HepG2 (cell line): ENCODE measurements around the gene GBGT1. TPM values are rescaled to one million over a fixed set of nuclear protein-coding genes. Genes with fewer than 3 reads are reported as not detected.
"Not testable (repeated sequence)": the region's sequence is repeated elsewhere in the genome, so short reads cannot be mapped to it uniquely, and the experiment has no call there.

Experiments
- ATAC-seq: fragments of 200-7000 bp; cut with Tn5 transposase; 3 replicates; pipeline ENCODE4 v1.9.1; 2020; ENCODE audit warnings: mild to moderate bottlenecking, moderate library complexity
- BruUV-seq: library from RNA; stranded (reverse); fragments of 400-500 nt; replicated peaks from 2 replicates; lab custom pipeline; 2021; lab: Mats Ljungman, UMichigan
- CTCF ChIA-PET: fragments of 300-600 bp; formaldehyde crosslinking; extraction: SDS; loops from one replicate; lab custom pipeline; 2021; ENCODE audit warnings: low total read pairs, inconsistent platforms, low intra/inter-chr PET ratio; lab: Yijun Ruan, JAX
- POLR2A ChIA-PET: fragments of 350-600 bp; sonication (Branson Sonifier 250); formaldehyde crosslinking; loops from one replicate; lab custom pipeline; 2020; ENCODE audit warnings: antibody characterized with exemption, inconsistent platforms; lab: Yijun Ruan, JAX
- DNase-seq: peaks from one replicate; pipeline ENCODE4 v3.0.0-alpha.2; 2015; ENCODE audit warnings: low spot score
- FAIRE-seq: peaks from 3 replicates; lab custom pipeline; 2011; peaks lifted over from hg19 to GRCh38; lab: Jason Lieb, UNC
- H2AFZ ChIP-seq: one replicate; pipeline ENCODE4 v1.6.1; 2011; ENCODE audit warnings: low read length, inconsistent platforms
- H3K27ac ChIP-seq: fragments of 300-600 bp; 3 replicates; pipeline ENCODE4 v1.8.0; 2011; ENCODE audit warnings: mixed run types, mild to moderate bottlenecking, mixed read lengths, low read length, inconsistent platforms; ENCODE audit not compliant: insufficient read depth; ENCODE audit errors: extremely low read length
- H3K27me3 ChIP-seq, 2 experiments: fragments of 200-600 bp in 1 of 2; 2 replicates in 1 of 2; 3 replicates in 1 of 2; pipeline versions ENCODE4 v1.6.0 to v1.8.0; 2011; ENCODE audit warnings: low read length in 2 of 2, mild to moderate bottlenecking in 2 of 2, moderate library complexity in 2 of 2, inconsistent platforms in 1 of 2; ENCODE audit not compliant: insufficient read depth in 2 of 2, control insufficient read depth in 1 of 2
- H3K36me3 ChIP-seq, 2 experiments: fragments of 200-600 bp in 1 of 2; replicated peaks in 1 of 2; 2 replicates in 1 of 2; 3 replicates in 1 of 2; pipeline versions ENCODE4 v1.5.1 to v1.8.0; 2011; ENCODE audit warnings: low read length in 2 of 2, inconsistent platforms in 1 of 2; ENCODE audit not compliant: insufficient read depth in 2 of 2, control insufficient read depth in 1 of 2
- H3K4me1 ChIP-seq: 2 replicates; pipeline ENCODE4 v1.5.1; 2012; ENCODE audit warnings: low read length, inconsistent platforms; ENCODE audit not compliant: insufficient read depth
- H3K4me2 ChIP-seq: 2 replicates; pipeline ENCODE4 v1.6.0; 2011; ENCODE audit warnings: low read depth, low read length, inconsistent platforms
- H3K4me3 ChIP-seq, 3 experiments: fragments of 200-600 bp in 1 of 3; sonication (generic), shearing (Covaris generic) in 1 of 3; replicated peaks in 1 of 3; 2 replicates each; pipeline ENCODE4 v1.5.1; 2011 to 2016; ENCODE audit warnings: low read length in 3 of 3, inconsistent platforms in 2 of 3, low read depth in 2 of 3, mild to moderate bottlenecking in 2 of 3, control low read depth in 1 of 3, mixed read lengths in 1 of 3; ENCODE audit not compliant: insufficient read depth in 1 of 3
- H3K79me2 ChIP-seq: one replicate; pipeline ENCODE4 v1.6.1; 2011; ENCODE audit warnings: low read length, inconsistent platforms; ENCODE audit not compliant: insufficient read depth
- H3K9ac ChIP-seq: 2 replicates; pipeline ENCODE4 v1.6.0; 2011; ENCODE audit warnings: mild to moderate bottlenecking, low read depth, low read length, inconsistent platforms; ENCODE audit not compliant: insufficient read depth
- H3K9me3 ChIP-seq: 2 replicates; pipeline ENCODE4 v1.5.1; 2012; ENCODE audit warnings: mild to moderate bottlenecking, low read length
- H4K20me1 ChIP-seq: 2 replicates; pipeline ENCODE4 v1.6.0; 2011; ENCODE audit warnings: inconsistent platforms, mild to moderate bottlenecking, low read length, moderate library complexity; ENCODE audit not compliant: insufficient read depth
- DNMT1 ChIP-seq: sonication (generic); formaldehyde crosslinking; IDR thresholded peaks from 2 replicates; pipeline ENCODE4 v1.5.1; 2020; ENCODE audit warnings: mild to moderate bottlenecking, missing genetic modification reagents
- JUN ChIP-seq: sonication (generic); formaldehyde crosslinking; IDR thresholded peaks from 2 replicates; pipeline ENCODE4 v1.4.0; 2020; ENCODE audit warnings: mild to moderate bottlenecking, missing genetic modification reagents
- KDM1A ChIP-seq: IDR thresholded peaks from 2 replicates; pipeline ENCODE4 v1.6.1; 2016; ENCODE audit warnings: missing compliant biosample characterization
- SALL1 ChIP-seq: sonication (generic); formaldehyde crosslinking; IDR thresholded peaks from 2 replicates; pipeline ENCODE4 v1.8.0; 2022; ENCODE audit warnings: mild to moderate bottlenecking, missing genetic modification reagents
- YEATS2 ChIP-seq: sonication (generic); formaldehyde crosslinking; IDR thresholded peaks from 2 replicates; pipeline ENCODE4 v1.4.0; 2020; ENCODE audit warnings: missing genetic modification reagents, borderline replicate concordance
- YEATS4 ChIP-seq: sonication (generic); formaldehyde crosslinking; IDR thresholded peaks from 2 replicates; pipeline ENCODE4 v1.4.0; 2020; ENCODE audit warnings: missing genetic modification reagents, borderline replicate concordance
- ZNF512B ChIP-seq: sonication (generic); formaldehyde crosslinking; IDR thresholded peaks from 2 replicates; pipeline ENCODE4 v1.5.1; 2020; ENCODE audit warnings: missing genetic modification reagents, mild to moderate bottlenecking, borderline replicate concordance
- WGBS: methylation state at CpG from one replicate; pipeline ENCODE4 v1.1.6; 2017; ENCODE audit warnings: low lambda C conversion rate; 5-methylcytosine and 5-hydroxymethylcytosine counted together
- in situ Hi-C: cut with HindIII; loops from 2 replicates; pipeline ENCODE4 v1.10.0; 2017; ENCODE audit warnings: low pct_unique_long_range_greater_than_20kb; ENCODE audit not compliant: extremely low pct_ligation_motif_present
- intact Hi-C: fragments of 100-400 bp; cut with micrococcal nuclease; formaldehyde crosslinking; loops from one replicate; pipeline ENCODE4 v1.10.0; 2022; ENCODE audit not compliant: unreplicated experiment
- polyA plus RNA-seq, 8 experiments: library from polyadenylated mRNA; depleted of rRNA in 3 of 8; stranded (reverse) in 7 of 8; unstranded in 1 of 8; fragments of >200 nt; fragmentation: Illumina TruSeq in 4 of 8; extraction: Trizol in 4 of 8; gene quantifications; 2 replicates each; pipeline versions ENCODE4 v1.2.1 to v1.2.3, GENCODE V29; 2011 to 2016; ENCODE audit warnings: low read depth in 4 of 8, missing spikeins in 1 of 8, mixed read lengths in 1 of 8; ENCODE audit not compliant: insufficient read depth in 1 of 8
- total RNA-seq, 5 experiments: library from RNA; depleted of rRNA; stranded (reverse); fragments of >200 nt; fragmentation: Illumina TruSeq; extraction: Trizol; gene quantifications; 2 replicates each; pipeline ENCODE4 v1.2.3, GENCODE V29; 2016; ENCODE audit warnings: low read depth in 1 of 5
- TF ChIP-seq, protein P1 (sequence below): sonication (generic); formaldehyde crosslinking; IDR thresholded peaks from 2 replicates; pipeline ENCODE4 v1.4.0; 2020; ENCODE audit warnings: mild to moderate bottlenecking, missing genetic modification reagents

The GBGT1 gene
- total and polyA plus RNA-seq, 2 of the 13 experiments (the other 11 are each of a cell fraction or from before 2014, with no cell fraction given): not detected

DNA sequence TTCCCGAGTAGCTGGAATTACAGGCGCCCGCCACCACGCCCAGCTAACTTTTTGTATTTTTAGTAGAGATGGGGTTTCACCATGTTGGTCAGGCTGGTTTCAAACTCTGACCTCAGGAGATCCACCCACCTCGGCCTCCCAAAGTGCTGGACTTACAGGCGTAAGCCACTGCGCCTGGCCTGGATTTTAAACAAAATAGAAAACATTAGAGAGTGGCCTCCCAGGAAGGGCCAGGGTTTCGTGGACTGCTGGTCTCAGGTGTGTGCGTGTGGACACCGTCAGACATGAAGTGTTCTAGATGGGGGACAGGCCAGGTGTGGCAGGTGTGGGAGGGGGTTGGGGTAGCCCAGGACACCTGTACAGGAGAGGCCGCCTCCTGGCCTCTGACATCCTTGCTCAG lies 7.0 kb upstream of the GBGT1 start (continued):
- TF ChIP-seq ZNF512B: no peak
- TF ChIP-seq YEATS2: no peak
- TF ChIP-seq YEATS4 (CRISPR knock-in tag): no peak
- TF ChIP-seq SALL1 (CRISPR knock-in tag): no peak
- TF ChIP-seq KDM1A (CRISPR knock-in tag): no peak
- no peak for TF ChIP-seq JUN (CRISPR knock-in tag)
- TF ChIP-seq DNMT1: no peak
- TF ChIP-seq, protein P1, sequence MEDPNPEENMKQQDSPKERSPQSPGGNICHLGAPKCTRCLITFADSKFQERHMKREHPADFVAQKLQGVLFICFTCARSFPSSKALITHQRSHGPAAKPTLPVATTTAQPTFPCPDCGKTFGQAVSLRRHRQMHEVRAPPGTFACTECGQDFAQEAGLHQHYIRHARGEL (CRISPR knock-in tag): no peak

- H3K36me3 ChIP-seq, ATAC-seq, CTCF ChIA-PET, H3K4me1 ChIP-seq, H3K9ac ChIP-seq, H3K79me2 ChIP-seq, H3K4me2 ChIP-seq, DNase-seq, H4K20me1 ChIP-seq, intact Hi-C loops, H3K27ac ChIP-seq, FAIRE-seq, H3K9me3 ChIP-seq, H3K4me3 ChIP-seq, BruUV-seq, in situ Hi-C loops, H2AFZ ChIP-seq: not testable (repeated sequence)
- peaks cover 3 to 31% of the 10 kb centered on the region in 2 experiments; a peak in 4 of 5 replicates for H3K27me3 ChIP-seq
- 34% methylated on average over 8 of the region's 12 CpGs for WGBS
- POLR2A ChIA-PET: interaction anchor here (0.7 kb wide), 1 partner anchor 79 kb away, joined by 3 read pairs; no protein-coding TSS in a partner anchor
These were observed 6.0 kb upstream of the GBGT1 start for GRCh38 chr9:133169687-133170086.
